ENCODE results near the gene DST.

Gene DST

GRCh38 chr6:56624046-56624727, 18.5 kb downstream of the DST start:
- no peaks in the 10 kb centered on the region for H3K36me3 Mint-ChIP-seq (ENCODE audit: low read depth)
- ATAC-seq (no peak), DNase-seq (no peak)
- no peaks in the 10 kb centered on the region for H3K9me3 Mint-ChIP-seq
- peaks cover 1% of the 10 kb centered on the region for H3K27me3 Mint-ChIP-seq
- H3K27ac Mint-ChIP-seq: no peak overlapping the region
- H3K4me1 Mint-ChIP-seq: no peaks in the 10 kb centered on the region
- H3K4me3 Mint-ChIP-seq: no peak overlapping the region

GRCh38 chr6:56620229-56620868, 22.3 kb downstream of the DST start:
- H3K27me3 Mint-ChIP-seq: no peaks in the 10 kb centered on the region
- no peaks in the 10 kb centered on the region for H3K36me3 Mint-ChIP-seq (ENCODE audit: low read depth)
- H3K4me1 Mint-ChIP-seq: no peaks in the 10 kb centered on the region
- no peak overlapping the region for H3K27ac Mint-ChIP-seq
- DNase-seq: no peak
- H3K4me3 Mint-ChIP-seq: no peak overlapping the region
- H3K9me3 Mint-ChIP-seq: no peaks in the 10 kb centered on the region
- ATAC-seq: no peak

GRCh38 chr6:56618050-56618449, 24.6 kb downstream of the DST start:
- DNase-seq (no peak), ATAC-seq (no peak)
- Mint-ChIP-seq H3K27ac (no peak overlapping the region), H3K4me3 (no peak overlapping the region), H3K27me3 (peaks cover 2% of the 10 kb centered on the region), H3K9me3 (no peaks in the 10 kb centered on the region), H3K4me1 (no peaks in the 10 kb centered on the region), H3K36me3 (ENCODE audit: low read depth) (no peaks in the 10 kb centered on the region)

GRCh38 chr6:56616967-56617366, 25.7 kb downstream of the DST start:
- H3K4me3 Mint-ChIP-seq: no peak overlapping the region
- no peaks in the 10 kb centered on the region for H3K36me3 Mint-ChIP-seq (ENCODE audit: low read depth)
- no peak for DNase-seq
- H3K27me3 Mint-ChIP-seq: peaks cover 2% of the 10 kb centered on the region
- no peak overlapping the region for H3K27ac Mint-ChIP-seq
- H3K9me3 Mint-ChIP-seq: no peaks in the 10 kb centered on the region
- ATAC-seq: no peak
- no peaks in the 10 kb centered on the region for H3K4me1 Mint-ChIP-seq

GRCh38 chr6:56613247-56613851, 29.3 kb downstream of the DST start:
- H3K36me3 Mint-ChIP-seq (ENCODE audit: low read depth): no peaks in the 10 kb centered on the region
- no peaks in the 10 kb centered on the region for H3K4me1 Mint-ChIP-seq
- DNase-seq: no peak
- H3K27me3 Mint-ChIP-seq: peaks cover 2% of the 10 kb centered on the region
- ATAC-seq: no peak
- H3K27ac Mint-ChIP-seq: no peak overlapping the region
- no peak overlapping the region for H3K4me3 Mint-ChIP-seq
- H3K9me3 Mint-ChIP-seq: no peaks in the 10 kb centered on the region

GRCh38 chr6:56608332-56608731, 34.4 kb downstream of the DST start:
- Mint-ChIP-seq H3K9me3 (no peaks in the 10 kb centered on the region), H3K4me3 (no peak overlapping the region), H3K36me3 (ENCODE audit: low read depth) (no peaks in the 10 kb centered on the region), H3K27ac (no peak overlapping the region), H3K4me1 (no peaks in the 10 kb centered on the region), H3K27me3 (no peaks in the 10 kb centered on the region)
- ATAC-seq (no peak), DNase-seq (no peak)

- no peak overlapping the region for H3K4me3 Mint-ChIP-seq
- no peak overlapping the region for H3K27ac Mint-ChIP-seq
- no peaks in the 10 kb centered on the region for H3K9me3 Mint-ChIP-seq
- DNase-seq: no peak
- H3K27me3 Mint-ChIP-seq: no peaks in the 10 kb centered on the region
- no peak for ATAC-seq
- no peaks in the 10 kb centered on the region for H3K36me3 Mint-ChIP-seq (ENCODE audit: low read depth)
- no peaks in the 10 kb centered on the region for H3K4me1 Mint-ChIP-seq
Measured at GRCh38 chr6:56607111-56607752, 35.5 kb downstream of the DST start.

- Mint-ChIP-seq H3K36me3 (ENCODE audit: low read depth) (no peaks in the 10 kb centered on the region), H3K27ac (no peak overlapping the region), H3K4me3 (no peak overlapping the region), H3K9me3 (no peaks in the 10 kb centered on the region), H3K27me3 (no peaks in the 10 kb centered on the region), H3K4me1 (no peaks in the 10 kb centered on the region)
- no peak for ATAC-seq
- DNase-seq: no peak
Measured at GRCh38 chr6:56605435-56605834, 37.3 kb downstream of the DST start.

GRCh38 chr6:56604186-56604585, 38.5 kb downstream of the DST start:
- ATAC-seq (no peak), DNase-seq (no peak)
- H3K9me3 Mint-ChIP-seq: no peaks in the 10 kb centered on the region
- no peaks in the 10 kb centered on the region for H3K4me1 Mint-ChIP-seq
- no peak overlapping the region for H3K27ac Mint-ChIP-seq
- H3K36me3 Mint-ChIP-seq (ENCODE audit: low read depth): no peaks in the 10 kb centered on the region
- no peak overlapping the region for H3K4me3 Mint-ChIP-seq
- H3K27me3 Mint-ChIP-seq: no peaks in the 10 kb centered on the region

- ATAC-seq (no peak), DNase-seq (no peak)
- H3K27me3 Mint-ChIP-seq: no peaks in the 10 kb centered on the region
- no peak overlapping the region for H3K27ac Mint-ChIP-seq
- no peak overlapping the region for H3K4me3 Mint-ChIP-seq
- no peaks in the 10 kb centered on the region for H3K9me3 Mint-ChIP-seq
- H3K4me1 Mint-ChIP-seq: no peaks in the 10 kb centered on the region
- H3K36me3 Mint-ChIP-seq (ENCODE audit: low read depth): no peaks in the 10 kb centered on the region
Measured at GRCh38 chr6:56601390-56601789, 41.3 kb downstream of the DST start.

- H3K27ac Mint-ChIP-seq: no peak overlapping the region
- no peak overlapping the region for H3K4me3 Mint-ChIP-seq
- H3K4me1 Mint-ChIP-seq: peaks cover 21% of the 10 kb centered on the region
- peak; percentile 75 for ATAC-seq
- peak; percentile 28 for DNase-seq
- H3K36me3 Mint-ChIP-seq (ENCODE audit: low read depth): no peaks in the 10 kb centered on the region
- no peaks in the 10 kb centered on the region for H3K9me3 Mint-ChIP-seq
- H3K27me3 Mint-ChIP-seq: peaks cover 2% of the 10 kb centered on the region
Measured at GRCh38 chr6:56595490-56596122, 47.1 kb downstream of the DST start.

GRCh38 chr6:56594699-56595098, 48.0 kb downstream of the DST start:
- ATAC-seq: no peak
- Mint-ChIP-seq H3K27ac (no peak overlapping the region), H3K4me1 (peaks cover 21% of the 10 kb centered on the region), H3K9me3 (no peaks in the 10 kb centered on the region), H3K36me3 (ENCODE audit: low read depth) (no peaks in the 10 kb centered on the region), H3K4me3 (no peak overlapping the region), H3K27me3 (peaks cover 2% of the 10 kb centered on the region)
- DNase-seq: no peak

- no peak for DNase-seq
- Mint-ChIP-seq H3K36me3 (ENCODE audit: low read depth) (no peaks in the 10 kb centered on the region), H3K27ac (no peak overlapping the region), H3K27me3 (peaks cover 2% of the 10 kb centered on the region), H3K4me1 (peaks cover 21% of the 10 kb centered on the region), H3K4me3 (no peak overlapping the region), H3K9me3 (no peaks in the 10 kb centered on the region)
- ATAC-seq: peak; percentile 77
Measured at GRCh38 chr6:56593801-56594318, 48.8 kb downstream of the DST start.

- ATAC-seq: no peak
- no peaks in the 10 kb centered on the region for H3K36me3 Mint-ChIP-seq (ENCODE audit: low read depth)
- DNase-seq: no peak
- no peaks in the 10 kb centered on the region for H3K27me3 Mint-ChIP-seq
- H3K4me1 Mint-ChIP-seq: no peaks in the 10 kb centered on the region
- H3K9me3 Mint-ChIP-seq: no peaks in the 10 kb centered on the region
- no peak overlapping the region for H3K4me3 Mint-ChIP-seq
- no peak overlapping the region for H3K27ac Mint-ChIP-seq
Measured at GRCh38 chr6:56582236-56582635, 60.5 kb downstream of the DST start.

All from activated naive CD8-positive, alpha-beta T cell treated with anti-CD3 and anti-CD28 coated beads, Interleukin-2, amount 50 U/mL, for 24 hours (primary cell).